ENCODE results near the gene SYT2.

DNA sequence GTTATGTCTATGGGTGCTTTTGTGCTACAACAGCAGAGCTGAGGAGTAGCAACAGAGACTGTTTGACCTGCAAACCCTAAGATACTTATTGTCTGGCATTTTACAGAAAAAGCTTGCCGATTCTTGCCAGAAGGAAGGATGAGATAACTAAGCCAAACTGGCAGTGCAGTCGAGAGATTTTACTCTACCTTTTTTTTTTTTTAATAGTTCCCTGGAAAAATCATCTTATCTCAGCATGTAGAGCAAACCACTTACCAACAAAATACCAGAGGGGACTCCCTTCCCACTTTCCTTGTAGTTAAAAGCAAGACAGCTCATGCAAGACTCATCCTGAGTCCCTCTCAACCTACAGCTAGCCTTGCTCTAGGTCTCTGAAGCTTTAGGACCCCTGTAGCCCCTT is 132.9 kb downstream of the SYT2 start:
- TF ChIP-seq, protein P1, sequence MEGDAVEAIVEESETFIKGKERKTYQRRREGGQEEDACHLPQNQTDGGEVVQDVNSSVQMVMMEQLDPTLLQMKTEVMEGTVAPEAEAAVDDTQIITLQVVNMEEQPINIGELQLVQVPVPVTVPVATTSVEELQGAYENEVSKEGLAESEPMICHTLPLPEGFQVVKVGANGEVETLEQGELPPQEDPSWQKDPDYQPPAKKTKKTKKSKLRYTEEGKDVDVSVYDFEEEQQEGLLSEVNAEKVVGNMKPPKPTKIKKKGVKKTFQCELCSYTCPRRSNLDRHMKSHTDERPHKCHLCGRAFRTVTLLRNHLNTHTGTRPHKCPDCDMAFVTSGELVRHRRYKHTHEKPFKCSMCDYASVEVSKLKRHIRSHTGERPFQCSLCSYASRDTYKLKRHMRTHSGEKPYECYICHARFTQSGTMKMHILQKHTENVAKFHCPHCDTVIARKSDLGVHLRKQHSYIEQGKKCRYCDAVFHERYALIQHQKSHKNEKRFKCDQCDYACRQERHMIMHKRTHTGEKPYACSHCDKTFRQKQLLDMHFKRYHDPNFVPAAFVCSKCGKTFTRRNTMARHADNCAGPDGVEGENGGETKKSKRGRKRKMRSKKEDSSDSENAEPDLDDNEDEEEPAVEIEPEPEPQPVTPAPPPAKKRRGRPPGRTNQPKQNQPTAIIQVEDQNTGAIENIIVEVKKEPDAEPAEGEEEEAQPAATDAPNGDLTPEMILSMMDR (IDR thresholded peaks at IDR 0.05): no peak
- TF ChIP-seq EZH2phosphoT487 (IDR thresholded peaks at IDR 0.05) (no peak), EZH2 (IDR thresholded peaks at IDR 0.05) (no peak)
